ENCODE measurements around the gene TVP23C.

DNA sequence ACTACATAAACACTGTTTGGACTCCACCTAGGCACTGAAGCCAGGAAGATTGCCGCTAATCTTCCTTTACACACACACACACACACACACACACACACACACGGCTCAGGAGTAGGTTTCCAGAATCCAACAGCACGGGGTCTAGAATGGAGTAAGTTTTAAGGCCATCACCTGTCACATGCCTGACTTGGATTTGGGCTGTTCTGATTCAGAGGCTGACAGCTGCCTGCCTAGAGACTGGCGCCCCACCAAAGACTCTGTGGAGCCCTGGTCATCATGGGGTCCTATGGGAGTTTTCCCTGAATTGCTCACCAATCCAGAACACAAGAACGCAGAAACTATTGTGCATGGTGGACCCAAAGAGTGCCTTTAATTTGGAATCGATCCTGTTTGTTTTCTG, 106.8 kb downstream of the TVP23C start:
- no peak for TF ChIP-seq EP300 (IDR thresholded peaks at IDR 0.05)
- TF ChIP-seq, protein P1, sequence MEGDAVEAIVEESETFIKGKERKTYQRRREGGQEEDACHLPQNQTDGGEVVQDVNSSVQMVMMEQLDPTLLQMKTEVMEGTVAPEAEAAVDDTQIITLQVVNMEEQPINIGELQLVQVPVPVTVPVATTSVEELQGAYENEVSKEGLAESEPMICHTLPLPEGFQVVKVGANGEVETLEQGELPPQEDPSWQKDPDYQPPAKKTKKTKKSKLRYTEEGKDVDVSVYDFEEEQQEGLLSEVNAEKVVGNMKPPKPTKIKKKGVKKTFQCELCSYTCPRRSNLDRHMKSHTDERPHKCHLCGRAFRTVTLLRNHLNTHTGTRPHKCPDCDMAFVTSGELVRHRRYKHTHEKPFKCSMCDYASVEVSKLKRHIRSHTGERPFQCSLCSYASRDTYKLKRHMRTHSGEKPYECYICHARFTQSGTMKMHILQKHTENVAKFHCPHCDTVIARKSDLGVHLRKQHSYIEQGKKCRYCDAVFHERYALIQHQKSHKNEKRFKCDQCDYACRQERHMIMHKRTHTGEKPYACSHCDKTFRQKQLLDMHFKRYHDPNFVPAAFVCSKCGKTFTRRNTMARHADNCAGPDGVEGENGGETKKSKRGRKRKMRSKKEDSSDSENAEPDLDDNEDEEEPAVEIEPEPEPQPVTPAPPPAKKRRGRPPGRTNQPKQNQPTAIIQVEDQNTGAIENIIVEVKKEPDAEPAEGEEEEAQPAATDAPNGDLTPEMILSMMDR (IDR thresholded peaks at IDR 0.05): no peak
